Measurements from ENCODE around the gene GBP5. TPM values are rescaled to one million over a fixed set of nuclear protein-coding genes. Genes with fewer than 3 reads are reported as not detected.
"Not testable (repeated sequence)": the region's sequence is repeated elsewhere in the genome, so short reads cannot be mapped to it uniquely, and the experiment has no call there.

GBP5 gene
- total and polyA plus RNA-seq, 9 donors: 0.28 to 1.5 (median 0.64) TPM

DNA sequence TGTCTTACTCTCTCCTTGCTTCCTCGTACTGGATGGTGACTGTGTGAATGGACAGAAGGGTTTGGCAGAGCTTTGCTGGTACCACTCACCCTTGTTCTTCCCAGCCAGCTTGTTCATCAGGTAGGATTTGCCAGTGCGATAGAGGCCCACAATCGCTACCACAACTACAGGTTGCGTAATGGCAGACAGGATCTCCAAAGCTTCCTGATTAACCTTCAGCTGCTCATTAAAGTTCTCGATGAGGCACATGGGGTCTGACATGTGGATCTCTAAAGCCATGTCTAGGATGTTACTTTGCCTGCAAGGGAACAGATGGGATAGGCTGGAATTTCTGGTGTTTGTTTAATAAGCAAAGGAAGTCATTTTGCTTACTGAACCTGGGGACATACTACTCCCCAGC, 3.4 kb downstream of the GBP5 start:
- Histone ChIP-seq H3K4me3 (ENCODE audit: low read length) (no peak overlapping the region), H3K36me3 (ENCODE audit: control insufficient read depth, insufficient read depth, low read length) (no peaks in the 10 kb centered on the region), H3K4me1 (ENCODE audit: control insufficient read depth, insufficient read depth, low read length) (no peaks in the 10 kb centered on the region), H3K9me3 (replicated peaks; ENCODE audit: control insufficient read depth, low read depth, low read length) (no peaks in the 10 kb centered on the region), H3K27me3 (ENCODE audit: control insufficient read depth, insufficient read depth, low read length) (no peaks in the 10 kb centered on the region), H3K27ac (ENCODE audit: low read length) (no peak overlapping the region)
- 87% methylated on average over 3 of the region's 5 CpGs for WGBS (ENCODE audit: insufficient coverage)
- DNase-seq: no peak

DNA sequence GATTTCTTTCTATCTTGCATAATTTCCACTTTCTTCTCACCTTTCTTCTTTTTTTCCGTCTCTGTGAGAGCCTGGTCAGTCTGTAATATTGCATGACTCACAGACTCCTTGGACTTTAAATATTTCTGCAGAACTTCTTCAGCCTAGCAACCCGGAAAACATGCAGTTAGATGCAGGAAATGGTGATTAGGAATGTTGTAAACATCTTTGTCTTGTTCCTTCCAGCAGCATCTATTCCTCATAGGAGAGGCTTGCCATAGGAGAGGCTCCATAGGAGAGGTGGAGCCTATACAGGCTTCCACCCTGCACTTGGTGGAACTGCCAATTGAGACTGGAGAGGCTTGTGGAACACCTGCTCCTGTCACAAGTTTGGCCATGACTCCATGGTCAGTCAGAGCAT, 10.0 kb downstream of the GBP5 start:
- WGBS (ENCODE audit: insufficient coverage): no CpG with 5 or more reads among the region's 2 CpGs
- peaks cover 3% of the 10 kb centered on the region for H3K4me1 ChIP-seq (ENCODE audit: control insufficient read depth, insufficient read depth, low read length)
- no peaks in the 10 kb centered on the region for H3K9me3 ChIP-seq (replicated peaks; ENCODE audit: control insufficient read depth, low read depth, low read length)
- H3K36me3 ChIP-seq (ENCODE audit: control insufficient read depth, insufficient read depth, low read length): no peaks in the 10 kb centered on the region
- H3K27ac ChIP-seq (ENCODE audit: low read length): peak overlapping the region; percentile 18
- DNase-seq: peak; percentile 49
- H3K4me3 ChIP-seq (ENCODE audit: low read length): no peak overlapping the region
- H3K27me3 ChIP-seq (ENCODE audit: control insufficient read depth, insufficient read depth, low read length): no peaks in the 10 kb centered on the region

DNA sequence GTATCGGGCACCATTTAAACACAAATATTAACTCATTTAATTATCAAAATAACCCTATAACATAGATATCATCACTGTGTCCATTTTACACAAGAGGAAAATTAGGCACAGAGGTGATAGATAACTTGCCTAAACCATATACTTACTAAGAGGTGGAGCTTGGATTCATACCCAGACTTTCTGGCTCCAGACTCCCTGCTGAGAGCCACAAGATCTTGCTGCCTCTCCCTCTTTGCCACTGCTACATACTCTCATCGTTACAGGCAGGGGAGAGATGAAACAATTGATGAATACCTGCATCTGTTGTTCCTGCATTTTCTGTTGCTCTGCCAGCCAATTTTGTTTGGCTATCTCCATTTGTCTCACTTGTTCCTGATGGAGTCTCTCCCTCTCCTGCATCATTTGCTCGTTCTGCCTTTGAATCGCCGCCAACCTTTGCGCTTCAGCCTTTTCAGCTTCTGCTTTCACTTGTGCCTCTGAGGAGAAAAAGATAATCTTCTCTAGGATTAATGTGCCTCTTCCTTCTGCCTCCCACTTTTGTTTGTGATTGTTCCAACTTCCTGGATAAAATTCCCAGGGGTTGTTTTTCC, 10.6 kb downstream of the GBP5 start:
- no peaks in the 10 kb centered on the region for H3K36me3 ChIP-seq (ENCODE audit: control insufficient read depth, insufficient read depth, low read length)
- WGBS (ENCODE audit: insufficient coverage): no CpG with 5 or more reads among the region's 6 CpGs
- no peaks in the 10 kb centered on the region for H3K27me3 ChIP-seq (ENCODE audit: control insufficient read depth, insufficient read depth, low read length)
- peaks cover 3% of the 10 kb centered on the region for H3K4me1 ChIP-seq (ENCODE audit: control insufficient read depth, insufficient read depth, low read length)
- peak overlapping the region; percentile 18 for H3K27ac ChIP-seq (ENCODE audit: low read length)
- no peaks in the 10 kb centered on the region for H3K9me3 ChIP-seq (replicated peaks; ENCODE audit: control insufficient read depth, low read depth, low read length)
- H3K4me3 ChIP-seq (ENCODE audit: low read length): peak overlapping the region; percentile 1
- peak; percentile 51 for DNase-seq

DNA sequence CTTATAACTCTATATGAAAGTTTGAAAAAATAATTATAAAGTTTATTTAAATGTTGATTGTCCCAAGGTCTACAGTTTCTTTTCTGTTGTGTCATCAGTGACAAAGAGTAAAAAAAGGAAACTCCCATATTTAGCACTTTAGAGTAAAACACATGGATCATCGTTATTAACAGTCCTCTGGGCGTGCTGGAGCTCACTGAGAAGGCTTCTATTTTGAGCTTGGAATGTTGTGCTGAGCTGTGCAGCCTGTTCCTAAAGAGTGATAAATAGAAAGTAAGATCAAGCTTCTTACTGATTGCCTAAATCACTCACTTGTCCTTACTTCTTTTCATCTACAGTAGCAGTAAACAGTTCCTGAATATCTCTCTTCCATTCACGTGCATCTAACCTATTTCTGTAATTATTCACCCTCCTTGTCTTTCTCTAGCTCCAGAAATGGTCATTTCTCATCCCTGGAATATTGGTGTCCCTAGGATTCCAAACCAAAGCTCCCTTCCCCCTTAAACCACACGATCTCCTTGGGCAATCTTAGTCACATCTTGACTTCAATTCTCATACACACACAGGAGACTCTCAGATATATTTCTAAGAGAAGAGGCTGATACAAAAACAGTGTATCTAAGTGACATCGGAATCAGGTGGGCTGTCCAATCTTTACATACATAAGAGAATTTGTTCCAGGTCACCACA, 11.9 kb downstream of the GBP5 start:
- WGBS (ENCODE audit: insufficient coverage): 61% methylated on average over 3 of the region's 5 CpGs
- H3K27ac ChIP-seq (ENCODE audit: low read length): peak overlapping the region; percentile 31

DNA sequence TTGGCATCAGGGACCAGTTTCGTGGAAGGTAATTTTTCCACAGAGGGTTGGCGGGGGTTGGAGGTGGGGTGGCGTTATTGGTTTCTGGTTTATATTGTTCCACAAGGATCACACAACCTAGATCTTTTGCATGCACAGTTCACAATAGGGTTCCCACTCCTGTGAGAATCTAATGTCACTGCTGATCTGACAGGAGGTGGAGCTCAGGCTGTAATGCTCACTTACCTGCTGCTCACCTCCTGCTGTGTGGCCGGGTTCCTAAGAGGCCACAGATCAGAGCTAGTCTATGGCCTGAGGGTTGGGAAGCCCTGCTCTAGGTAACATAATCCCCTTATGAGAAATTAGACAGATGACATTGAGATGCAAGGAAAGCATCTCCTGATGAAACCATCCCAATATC, 12.6 kb downstream of the GBP5 start:
- Histone ChIP-seq H3K36me3 (ENCODE audit: control insufficient read depth, insufficient read depth, low read length) (no peaks in the 10 kb centered on the region), H3K27ac (ENCODE audit: low read length) (no peak overlapping the region), H3K4me1 (ENCODE audit: control insufficient read depth, insufficient read depth, low read length) (peaks cover 3% of the 10 kb centered on the region), H3K9me3 (replicated peaks; ENCODE audit: control insufficient read depth, low read depth, low read length) (no peaks in the 10 kb centered on the region), H3K4me3 (ENCODE audit: low read length) (no peak overlapping the region), H3K27me3 (ENCODE audit: control insufficient read depth, insufficient read depth, low read length) (no peaks in the 10 kb centered on the region)
- no CpG with 5 or more reads among the region's 4 CpGs for WGBS (ENCODE audit: insufficient coverage)
- DNase-seq: no peak

More for the DNA sequence above, 11.9 kb downstream of the GBP5 start:
- Histone ChIP-seq H3K27me3 (ENCODE audit: control insufficient read depth, insufficient read depth, low read length) (no peaks in the 10 kb centered on the region), H3K4me1 (ENCODE audit: control insufficient read depth, insufficient read depth, low read length) (peaks cover 3% of the 10 kb centered on the region), H3K9me3 (replicated peaks; ENCODE audit: control insufficient read depth, low read depth, low read length) (no peaks in the 10 kb centered on the region), H3K4me3 (ENCODE audit: low read length) (no peak overlapping the region), H3K36me3 (ENCODE audit: control insufficient read depth, insufficient read depth, low read length) (no peaks in the 10 kb centered on the region)
- DNase-seq: peak; percentile 49

DNA sequence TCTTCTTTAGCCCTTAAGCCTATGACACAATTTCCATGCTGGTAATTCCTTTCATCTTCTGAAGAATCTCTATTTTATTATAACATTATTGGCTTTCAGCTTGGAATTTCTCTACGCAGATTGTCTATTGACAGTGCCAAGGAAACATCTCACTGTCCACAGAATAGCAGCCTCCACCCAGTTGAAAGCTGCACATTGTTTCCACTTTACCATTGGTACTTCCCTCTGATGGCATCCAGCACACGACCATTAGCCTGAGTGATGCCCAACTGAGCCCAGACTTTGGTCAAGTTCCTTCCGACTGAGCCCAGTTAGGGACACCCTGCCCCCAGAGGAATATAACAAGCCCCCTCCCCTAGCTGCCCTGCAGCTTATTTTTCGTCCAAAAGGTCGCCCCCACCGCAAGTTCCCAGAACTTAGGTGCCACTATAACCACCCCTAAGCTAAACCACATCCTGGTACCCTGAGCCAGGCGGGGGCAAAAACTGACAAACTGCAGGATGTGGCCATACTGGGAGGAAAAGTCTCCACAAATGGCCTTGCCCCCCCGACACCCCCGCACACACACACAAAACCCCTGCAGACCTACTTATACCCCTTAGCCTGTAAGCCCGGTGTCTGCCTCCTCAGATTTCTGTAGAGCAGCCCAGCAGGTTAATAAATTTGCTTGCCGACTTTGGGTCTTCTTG, 13.2 kb downstream of the GBP5 start:
- 71% methylated on average over 9 of the region's 11 CpGs for WGBS (ENCODE audit: insufficient coverage)
- Histone ChIP-seq H3K36me3 (ENCODE audit: control insufficient read depth, insufficient read depth, low read length) (no peaks in the 10 kb centered on the region), H3K27ac (ENCODE audit: low read length) (no peak overlapping the region), H3K4me3 (ENCODE audit: low read length) (no peak overlapping the region), H3K4me1 (ENCODE audit: control insufficient read depth, insufficient read depth, low read length) (peaks cover 3% of the 10 kb centered on the region), H3K9me3 (replicated peaks; ENCODE audit: control insufficient read depth, low read depth, low read length) (no peaks in the 10 kb centered on the region), H3K27me3 (ENCODE audit: control insufficient read depth, insufficient read depth, low read length) (no peaks in the 10 kb centered on the region)
- peak; percentile 43 for DNase-seq

DNA sequence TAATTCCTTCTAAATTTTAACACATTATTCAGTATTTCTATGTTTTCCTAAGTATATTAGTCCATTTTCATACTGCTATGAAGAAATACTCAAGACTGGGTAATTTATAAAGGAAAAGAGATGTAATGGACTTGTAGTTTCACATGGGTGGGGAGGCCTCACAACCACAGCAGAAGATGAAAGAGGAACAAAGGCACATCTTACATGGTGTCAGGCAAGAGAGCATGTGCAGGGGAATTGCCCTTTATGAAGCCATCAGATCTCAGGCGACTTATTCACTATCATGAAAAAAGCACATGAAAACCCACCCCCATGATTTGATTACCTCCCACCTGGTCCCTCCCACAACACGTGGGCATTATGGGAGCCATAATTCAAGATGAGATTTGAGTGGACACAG, 15.6 kb downstream of the GBP5 start:
- Histone ChIP-seq H3K36me3 (ENCODE audit: control insufficient read depth, insufficient read depth, low read length) (no peaks in the 10 kb centered on the region), H3K4me3 (ENCODE audit: low read length) (no peak overlapping the region), H3K4me1 (ENCODE audit: control insufficient read depth, insufficient read depth, low read length) (no peaks in the 10 kb centered on the region), H3K27ac (ENCODE audit: low read length) (no peak overlapping the region), H3K27me3 (ENCODE audit: control insufficient read depth, insufficient read depth, low read length) (no peaks in the 10 kb centered on the region), H3K9me3 (replicated peaks; ENCODE audit: control insufficient read depth, low read depth, low read length) (no peaks in the 10 kb centered on the region)
- DNase-seq: no peak
- no CpG with 5 or more reads among the region's 2 CpGs for WGBS (ENCODE audit: insufficient coverage)

DNA sequence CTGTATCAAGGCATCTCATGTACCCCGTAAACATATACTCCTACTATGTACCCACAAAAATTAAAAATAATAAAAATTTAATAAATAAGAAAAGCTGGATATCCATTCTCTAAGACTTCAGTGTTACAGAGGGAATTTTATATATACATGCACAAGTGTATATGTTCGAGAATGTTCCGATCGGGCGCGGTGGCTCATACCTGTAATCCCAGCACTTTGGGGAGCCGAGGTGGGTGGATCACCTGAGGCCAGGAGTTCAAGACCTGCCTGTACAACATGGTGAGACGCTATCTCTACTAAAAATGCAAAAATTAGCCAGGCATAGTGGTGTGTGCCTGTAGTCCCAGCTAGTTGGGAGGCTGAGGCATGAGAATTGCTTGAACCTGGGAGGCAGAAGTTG, 17.1 kb downstream of the GBP5 start:
- not testable (repeated sequence) for H3K4me1 ChIP-seq (ENCODE audit: control insufficient read depth, insufficient read depth, low read length); H3K27ac ChIP-seq (ENCODE audit: low read length); DNase-seq; H3K36me3 ChIP-seq (ENCODE audit: control insufficient read depth, insufficient read depth, low read length); H3K27me3 ChIP-seq (ENCODE audit: control insufficient read depth, insufficient read depth, low read length); H3K9me3 ChIP-seq (replicated peaks; ENCODE audit: control insufficient read depth, low read depth, low read length); H3K4me3 ChIP-seq (ENCODE audit: low read length)
- 87% methylated on average over 6 of the region's 8 CpGs for WGBS (ENCODE audit: insufficient coverage)

DNA sequence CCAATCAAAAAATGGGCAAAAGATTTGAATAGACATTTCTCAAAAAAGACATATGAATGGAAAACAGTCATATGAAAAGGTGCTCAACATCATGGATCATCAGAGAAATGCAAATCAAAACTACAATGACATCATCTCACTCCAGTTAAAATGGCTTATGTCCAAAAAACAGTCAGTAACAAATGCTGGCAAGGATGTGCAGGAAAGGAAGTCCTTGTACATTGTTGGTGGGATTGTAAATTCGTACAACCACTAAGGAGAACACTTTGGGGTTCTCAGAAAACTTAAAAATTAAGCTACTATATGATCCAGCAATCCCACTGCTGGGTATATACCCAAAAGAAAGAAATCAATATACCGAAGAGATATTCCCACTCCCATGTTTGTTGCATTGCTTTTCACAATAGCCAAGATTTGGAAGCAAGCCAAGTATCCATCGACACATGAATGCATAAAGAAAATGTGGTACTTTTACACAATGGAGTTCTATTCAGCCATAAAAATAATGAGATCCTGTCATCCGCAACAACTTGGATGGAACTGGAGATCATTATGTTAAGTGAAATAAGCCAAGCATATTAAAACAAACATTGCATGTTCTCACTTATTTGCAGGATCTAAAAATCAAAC, 17.9 kb downstream of the GBP5 start:
- no peaks in the 10 kb centered on the region for H3K9me3 ChIP-seq (replicated peaks; ENCODE audit: control insufficient read depth, low read depth, low read length)
- no peaks in the 10 kb centered on the region for H3K4me1 ChIP-seq (ENCODE audit: control insufficient read depth, insufficient read depth, low read length)
- WGBS (ENCODE audit: insufficient coverage): no CpG with 5 or more reads among the region's 4 CpGs
- peak; percentile 27 for DNase-seq
- no peaks in the 10 kb centered on the region for H3K36me3 ChIP-seq (ENCODE audit: control insufficient read depth, insufficient read depth, low read length)
- peak overlapping the region; percentile 31 for H3K27ac ChIP-seq (ENCODE audit: low read length)
- H3K27me3 ChIP-seq (ENCODE audit: control insufficient read depth, insufficient read depth, low read length): no peaks in the 10 kb centered on the region
- H3K4me3 ChIP-seq (ENCODE audit: low read length): no peak overlapping the region

DNA sequence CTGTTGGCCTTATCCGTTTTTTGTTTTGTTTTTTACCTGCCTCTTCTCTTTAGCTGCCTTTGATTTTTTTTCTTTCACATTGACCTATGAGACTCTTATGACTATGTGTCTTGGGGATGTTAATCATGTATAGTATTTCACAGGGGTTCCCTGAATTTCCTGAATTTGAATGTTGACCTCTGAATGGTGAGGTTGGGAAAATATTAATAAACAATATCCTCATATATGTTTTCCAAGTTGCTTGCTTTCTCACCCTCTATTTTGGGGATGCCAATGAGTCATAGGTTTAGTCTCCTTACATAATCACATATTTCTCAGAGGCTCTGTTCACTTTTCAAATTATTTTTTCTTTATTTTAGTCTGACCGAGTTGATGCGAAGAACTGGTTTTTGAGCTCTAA, 29.6 kb downstream of the GBP5 start:
- Histone ChIP-seq H3K27me3 (ENCODE audit: control insufficient read depth, insufficient read depth, low read length) (no peaks in the 10 kb centered on the region), H3K4me3 (ENCODE audit: low read length) (no peak overlapping the region), H3K36me3 (ENCODE audit: control insufficient read depth, insufficient read depth, low read length) (no peaks in the 10 kb centered on the region), H3K27ac (ENCODE audit: low read length) (no peak overlapping the region), H3K9me3 (replicated peaks; ENCODE audit: control insufficient read depth, low read depth, low read length) (no peaks in the 10 kb centered on the region), H3K4me1 (ENCODE audit: control insufficient read depth, insufficient read depth, low read length) (no peaks in the 10 kb centered on the region)
- no peak for DNase-seq
- no CpG with 5 or more reads among the region's 3 CpGs for WGBS (ENCODE audit: insufficient coverage)
